Bronchial epithelial cell (primary cell): ENCODE results near the gene GLRA3. TPM values are rescaled to one million over a fixed set of nuclear protein-coding genes. Genes with fewer than 3 reads are reported as not detected.

Experiments used
- DNase-seq: peaks from one replicate; pipeline ENCODE4 v3.0.0-alpha.2; 2010; ENCODE audit warnings: low read depth
- FAIRE-seq: peaks from 2 replicates; lab custom pipeline; 2011; peaks lifted over from hg19 to GRCh38; lab: Jason Lieb, UNC
- H3K27me3 ChIP-seq: 2 replicates; pipeline ENCODE4 v1.5.1; 2011; ENCODE audit warnings: low read length; ENCODE audit not compliant: control insufficient read depth, insufficient read depth
- H3K36me3 ChIP-seq: 2 replicates; pipeline ENCODE4 v1.5.1; 2011; ENCODE audit warnings: low read length; ENCODE audit not compliant: control insufficient read depth, insufficient read depth
- H3K4me3 ChIP-seq: 2 replicates; pipeline ENCODE4 v1.5.1; 2011; ENCODE audit warnings: mild to moderate bottlenecking, low read depth, low read length, control low read depth
- CTCF ChIP-seq: IDR thresholded peaks from 2 replicates; pipeline ENCODE4 v1.5.1; 2011; ENCODE audit warnings: mild to moderate bottlenecking, moderate library complexity, low read length, control low read depth, inconsistent platforms; ENCODE audit not compliant: insufficient read depth, severe bottlenecking
- total RNA-seq: library from RNA; depleted of rRNA; stranded (reverse); fragments of >200 nt; gene quantifications from 2 replicates; pipeline ENCODE4 v1.2.1, GENCODE V29; 2014

Gene GLRA3
- total RNA-seq, 1 donor from 2014 or later, result not detected

DNA sequence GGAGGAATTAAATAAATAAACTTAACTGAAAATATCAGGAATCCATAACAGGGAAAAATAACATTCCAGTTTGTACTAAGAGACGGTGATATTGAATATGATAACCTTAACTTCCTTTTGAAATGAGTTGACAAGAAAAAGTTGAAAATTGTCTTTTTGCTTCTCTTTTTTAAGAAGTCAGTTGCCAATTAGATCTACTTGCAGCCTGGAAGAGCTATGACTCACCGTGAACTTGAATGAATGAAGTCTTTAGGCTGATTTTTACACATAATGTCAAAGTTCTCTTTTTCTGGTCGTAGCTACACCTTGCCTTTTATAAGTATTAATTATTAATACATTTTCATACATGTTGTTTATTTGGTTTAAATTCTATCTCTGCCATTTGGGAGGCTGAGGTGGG lies 212.4 kb downstream of the GLRA3 start:
- Histone ChIP-seq H3K36me3 (no peaks in the 10 kb centered on the region), H3K4me3 (no peak overlapping the region), H3K27me3 (no peaks in the 10 kb centered on the region)
- no peak for FAIRE-seq
- no peak for DNase-seq
- no peak for TF ChIP-seq CTCF

DNA sequence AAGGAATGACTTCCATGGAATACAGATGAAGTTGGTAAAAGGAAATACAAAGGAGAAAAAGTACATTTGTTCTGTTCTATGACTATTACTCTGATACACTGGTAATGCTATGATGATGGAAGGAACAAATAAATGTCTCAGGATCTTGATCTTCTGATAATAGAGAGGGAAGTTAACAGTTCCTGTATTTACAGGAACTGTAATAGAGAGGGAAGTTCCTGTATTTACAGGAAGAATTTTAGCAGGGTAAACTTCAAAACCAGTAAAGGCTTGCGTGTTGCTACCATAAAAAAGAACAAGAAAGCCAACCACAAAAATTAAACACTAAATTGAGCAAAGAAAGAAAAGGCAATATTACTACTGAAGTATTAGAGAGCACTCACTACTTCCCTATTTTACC lies 215.1 kb downstream of the GLRA3 start:
- Histone ChIP-seq H3K4me3 (no peak overlapping the region), H3K36me3 (no peaks in the 10 kb centered on the region), H3K27me3 (no peaks in the 10 kb centered on the region)
- no peak for DNase-seq
- no peak for FAIRE-seq
- no peak for TF ChIP-seq CTCF

DNA sequence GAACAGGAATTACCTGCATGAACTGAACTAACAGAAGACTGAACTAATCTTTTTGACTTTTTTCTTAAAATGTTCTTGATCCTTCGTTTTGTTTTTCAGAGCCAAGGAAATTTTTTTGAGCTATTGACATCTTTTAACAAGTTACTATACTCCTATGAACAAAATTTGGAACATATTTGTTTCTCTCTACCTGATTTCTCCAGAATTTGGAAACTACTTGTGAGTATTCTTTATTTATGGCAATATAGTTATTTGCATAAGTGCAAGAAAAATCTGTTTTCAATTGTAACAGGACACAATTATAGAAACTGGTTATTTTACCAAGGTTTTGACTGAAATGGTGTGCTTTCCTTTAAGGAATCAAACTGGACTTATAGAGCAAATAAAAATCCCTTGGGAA lies 217.3 kb downstream of the GLRA3 start:
- FAIRE-seq (no peak), DNase-seq (no peak)
- Histone ChIP-seq H3K4me3 (no peak overlapping the region), H3K27me3 (no peaks in the 10 kb centered on the region), H3K36me3 (no peaks in the 10 kb centered on the region)
- TF ChIP-seq CTCF, result no peak

DNA sequence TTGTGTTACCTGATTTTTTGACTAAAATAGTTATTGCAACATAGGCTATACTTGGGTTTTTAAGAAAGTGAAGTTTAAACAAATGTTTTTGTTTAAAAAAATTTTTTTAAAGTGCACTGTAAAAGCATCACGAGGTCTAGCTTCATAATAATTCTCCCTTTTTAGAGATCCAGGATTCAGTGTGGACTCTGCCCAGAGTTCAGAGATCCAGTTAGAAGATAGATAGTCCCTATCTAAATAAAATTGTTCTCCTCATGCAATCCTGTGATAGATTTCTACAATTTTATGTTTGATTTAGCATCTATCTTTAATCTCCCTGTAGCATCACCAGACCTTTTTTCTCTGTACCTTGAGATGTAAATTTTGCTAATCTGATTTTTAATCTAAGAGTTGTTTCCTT lies 221.3 kb downstream of the GLRA3 start:
- H3K36me3 ChIP-seq, result no peaks in the 10 kb centered on the region
- H3K4me3 ChIP-seq, result no peak overlapping the region
- H3K27me3 ChIP-seq, result no peaks in the 10 kb centered on the region
- TF ChIP-seq CTCF, result no peak
- no peak for DNase-seq
- FAIRE-seq, result no peak

- Histone ChIP-seq H3K36me3 (no peaks in the 10 kb centered on the region), H3K4me3 (no peak overlapping the region), H3K27me3 (no peaks in the 10 kb centered on the region)
- TF ChIP-seq CTCF, result no peak
- DNase-seq, result peak; percentile 98
- FAIRE-seq, result peak; percentile 77
Observed at GRCh38 chr4:174604198-174604597, 224.8 kb downstream of the GLRA3 start.

DNA sequence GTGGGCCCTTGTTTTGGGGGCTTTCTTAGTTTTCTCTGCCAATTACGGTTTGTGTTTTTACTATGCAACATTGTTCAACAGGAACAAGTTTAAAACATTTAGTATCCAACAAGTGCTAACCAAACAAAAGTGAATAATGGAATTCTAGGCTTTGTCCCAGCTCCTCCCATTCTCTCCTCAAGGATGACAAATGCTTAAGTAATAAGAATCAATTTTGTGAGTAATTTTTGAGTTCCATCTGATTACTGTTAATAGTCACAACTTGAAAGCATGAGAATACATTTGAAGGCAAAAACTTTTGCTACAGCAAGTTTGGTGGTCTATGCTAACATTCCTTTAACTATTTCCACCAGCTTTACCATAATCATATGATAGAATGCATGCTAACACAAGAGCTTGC lies 228.7 kb downstream of the GLRA3 start:
- no peaks in the 10 kb centered on the region for H3K36me3 ChIP-seq
- DNase-seq (peak; percentile 80), FAIRE-seq (no peak)
- TF ChIP-seq CTCF, result no peak
- no peaks in the 10 kb centered on the region for H3K27me3 ChIP-seq
- H3K4me3 ChIP-seq, result no peak overlapping the region
